HEK293 (cell line): Measurements from ENCODE around the gene DKKL1.

ENCODE experiments used
- CTCF ChIA-PET: fragments of 350-600 bp; formaldehyde crosslinking; extraction: SDS; loops from one replicate; lab custom pipeline; 2021; ENCODE audit warnings: antibody characterized with exemption; lab: Yijun Ruan, JAX
- POLR2A ChIA-PET: fragments of 300-600 bp; formaldehyde crosslinking; extraction: SDS; loops from one replicate; lab custom pipeline; 2020; ENCODE audit warnings: antibody characterized with exemption, inconsistent platforms; lab: Yijun Ruan, JAX
- H3K27ac ChIP-seq: fragments of 200-500 bp; sonication (Bioruptor generic); 2 replicates; pipeline ENCODE4 v1.5.1; 2014; ENCODE audit warnings: low read depth, low read length, control low read depth, inconsistent platforms; ENCODE audit errors: extremely low read depth
- H3K36me3 ChIP-seq, 2 experiments: fragments of 200-500 bp in 1 of 2; sonication (Bioruptor generic) in 1 of 2; 1 replicate in 1 of 2; 2 replicates in 1 of 2; pipeline ENCODE4 v1.5.1; 2014 to 2017; ENCODE audit warnings: inconsistent platforms in 2 of 2, low read length in 2 of 2; ENCODE audit not compliant: control insufficient read depth in 2 of 2, insufficient read depth in 1 of 2
- H3K4me1 ChIP-seq: fragments of 200-500 bp; sonication (Bioruptor generic); 2 replicates; pipeline ENCODE4 v1.5.1; 2014; ENCODE audit warnings: mild to moderate bottlenecking, low read length, inconsistent platforms; ENCODE audit not compliant: control insufficient read depth, insufficient read depth
- H3K4me3 ChIP-seq: 2 replicates; pipeline ENCODE4 v1.5.1; 2011; ENCODE audit warnings: low read depth, mild to moderate bottlenecking, control low read depth, low read length, moderate library complexity
- H3K9me3 ChIP-seq: fragments of 200-500 bp; sonication (Bioruptor generic); 2 replicates; pipeline ENCODE4 v1.5.1; 2014; ENCODE audit warnings: low read depth, low read length, inconsistent platforms; ENCODE audit not compliant: control insufficient read depth, insufficient read depth
- ATF2 ChIP-seq: fragments of 450-650 bp; formaldehyde crosslinking; IDR thresholded peaks from 2 replicates; pipeline ENCODE4 v1.5.1; 2016; ENCODE audit warnings: missing biosample characterization, missing genetic modification characterization, low read depth
- FEZF1 ChIP-seq: fragments of 450-650 bp; formaldehyde crosslinking; IDR thresholded peaks from 2 replicates; pipeline ENCODE4 v1.5.1; 2016; ENCODE audit warnings: missing biosample characterization, missing genetic modification characterization
- GLIS1 ChIP-seq: fragments of 450-650 bp; formaldehyde crosslinking; IDR thresholded peaks from 2 replicates; pipeline ENCODE4 v1.5.1; 2016; ENCODE audit warnings: missing biosample characterization, missing genetic modification characterization
- IKZF3 ChIP-seq: fragments of 450-650 bp; IDR thresholded peaks from 2 replicates; pipeline ENCODE4 v1.5.0; 2018; ENCODE audit warnings: missing biosample characterization, mild to moderate bottlenecking, missing genetic modification characterization, moderate library complexity
- KLF1 ChIP-seq: fragments of 450-650 bp; formaldehyde crosslinking; IDR thresholded peaks from 2 replicates; pipeline ENCODE4 v1.5.1; 2016; ENCODE audit warnings: missing biosample characterization, missing genetic modification characterization
- KLF16 ChIP-seq: fragments of 450-650 bp; formaldehyde crosslinking; IDR thresholded peaks from 2 replicates; pipeline ENCODE4 v1.5.1; 2017; ENCODE audit warnings: missing biosample characterization, missing genetic modification characterization
- PRDM1 ChIP-seq: fragments of 450-650 bp; formaldehyde crosslinking; IDR thresholded peaks from 2 replicates; pipeline ENCODE4; 2016; ENCODE audit warnings: missing biosample characterization, missing genetic modification characterization
- PRDM10 ChIP-seq: fragments of 450-650 bp; formaldehyde crosslinking; IDR thresholded peaks from 2 replicates; pipeline ENCODE4 v1.5.1; 2016; ENCODE audit warnings: missing biosample characterization, missing genetic modification characterization
- SALL2 ChIP-seq: fragments of 450-650 bp; formaldehyde crosslinking; IDR thresholded peaks from 2 replicates; pipeline ENCODE4 v1.5.0; 2017; ENCODE audit warnings: missing biosample characterization, mild to moderate bottlenecking, missing genetic modification characterization, borderline replicate concordance
- SCRT2 ChIP-seq: fragments of 450-650 bp; formaldehyde crosslinking; IDR thresholded peaks from 2 replicates; pipeline ENCODE4 v1.5.1; 2016; ENCODE audit warnings: missing biosample characterization, missing genetic modification characterization
- SP7 ChIP-seq: fragments of 450-650 bp; formaldehyde crosslinking; IDR thresholded peaks from 2 replicates; pipeline ENCODE4 v1.5.1; 2016; ENCODE audit warnings: missing biosample characterization, missing genetic modification characterization
- ZBTB17 ChIP-seq: fragments of 450-650 bp; formaldehyde crosslinking; IDR thresholded peaks from 2 replicates; pipeline ENCODE4 v1.5.1; 2016; ENCODE audit warnings: missing biosample characterization, missing genetic modification characterization
- ZFP69B ChIP-seq: fragments of 450-650 bp; formaldehyde crosslinking; IDR thresholded peaks from 2 replicates; pipeline ENCODE4 v1.5.1; 2016; ENCODE audit warnings: missing biosample characterization, missing genetic modification characterization
- ZNF148 ChIP-seq: fragments of 450-650 bp; formaldehyde crosslinking; IDR thresholded peaks from 2 replicates; pipeline ENCODE4 v1.5.0; 2017; ENCODE audit warnings: missing biosample characterization, missing genetic modification characterization, borderline replicate concordance
- ZNF2 ChIP-seq: fragments of 450-650 bp; formaldehyde crosslinking; IDR thresholded peaks from 2 replicates; pipeline ENCODE4 v1.5.1; 2016; ENCODE audit warnings: missing biosample characterization, missing genetic modification characterization
- ZNF248 ChIP-seq: fragments of 450-650 bp; formaldehyde crosslinking; IDR thresholded peaks from 2 replicates; pipeline ENCODE4 v1.5.1; 2017; ENCODE audit warnings: missing biosample characterization, missing genetic modification characterization
- ZNF335 ChIP-seq: fragments of 450-650 bp; formaldehyde crosslinking; conservative IDR thresholded peaks from 2 replicates; pipeline ENCODE4 v1.5.1; 2016; ENCODE audit warnings: missing biosample characterization, missing genetic modification characterization
- ZNF362 ChIP-seq: fragments of 450-650 bp; formaldehyde crosslinking; IDR thresholded peaks from 2 replicates; pipeline ENCODE4 v1.5.1; 2016; ENCODE audit warnings: missing biosample characterization, missing genetic modification characterization
- ZNF391 ChIP-seq: fragments of 450-650 bp; formaldehyde crosslinking; IDR thresholded peaks from 2 replicates; pipeline ENCODE4 v1.5.1; 2016; ENCODE audit warnings: low read depth, missing biosample characterization, missing genetic modification characterization, borderline replicate concordance
- ZNF394 ChIP-seq: fragments of 450-650 bp; formaldehyde crosslinking; IDR thresholded peaks from 2 replicates; pipeline ENCODE4 v1.5.1; 2016; ENCODE audit warnings: missing biosample characterization, missing genetic modification characterization, mild to moderate bottlenecking, moderate library complexity, borderline replicate concordance
- ZNF529 ChIP-seq: fragments of 450-650 bp; formaldehyde crosslinking; IDR thresholded peaks from 2 replicates; pipeline ENCODE4 v1.5.1; 2017; ENCODE audit warnings: missing genetic modification characterization, missing biosample characterization; ENCODE audit not compliant: insufficient replicate concordance
- ZNF623 ChIP-seq: fragments of 450-650 bp; formaldehyde crosslinking; IDR thresholded peaks from 2 replicates; pipeline ENCODE4 v1.5.1; 2016; ENCODE audit warnings: missing biosample characterization, missing genetic modification characterization
- ZNF639 ChIP-seq: fragments of 450-650 bp; formaldehyde crosslinking; IDR thresholded peaks from 2 replicates; pipeline ENCODE4 v1.5.1; 2016; ENCODE audit warnings: missing biosample characterization, missing genetic modification characterization
- ZNF654 ChIP-seq: fragments of 450-650 bp; formaldehyde crosslinking; IDR thresholded peaks from 2 replicates; pipeline ENCODE4 v1.5.1; 2016; ENCODE audit warnings: low read depth, missing biosample characterization, missing genetic modification characterization
- ZNF660 ChIP-seq: fragments of 450-650 bp; IDR thresholded peaks from 2 replicates; pipeline ENCODE4 v1.5.1; 2018; ENCODE audit warnings: missing biosample characterization, mild to moderate bottlenecking, missing genetic modification characterization
- ZNF701 ChIP-seq: fragments of 450-650 bp; formaldehyde crosslinking; IDR thresholded peaks from 2 replicates; pipeline ENCODE4 v1.5.1; 2016; ENCODE audit warnings: missing biosample characterization, missing genetic modification characterization
- ZSCAN30 ChIP-seq: fragments of 450-650 bp; IDR thresholded peaks from 2 replicates; pipeline ENCODE4 v1.5.1; 2018; ENCODE audit warnings: missing biosample characterization, mild to moderate bottlenecking, missing genetic modification characterization, moderate library complexity

The DKKL1 gene

GRCh38 chr19:49391581-49392399 is 28.1 kb downstream of the DKKL1 start:
- POLR2A ChIA-PET = interaction anchor here (0.6 to 1.8 kb wide), 9 partner anchors 11 to 177 kb away, joined by 3 to 9 read pairs (median 4); partner anchors contain the start of genes ALDH16A1 and PIH1D1
- no peaks in the 10 kb centered on the region for H3K9me3 ChIP-seq
- H3K4me1 ChIP-seq = no peaks in the 10 kb centered on the region
- CTCF ChIA-PET = interaction anchor here (0.5 to 5.0 kb wide), 37 partner anchors 8 to 701 kb away, joined by 3 to 59 read pairs (median 5); partner anchors contain the start of genes FLT3LG, GFY, PIH1D1 and SLC17A7
- no peaks in the 10 kb centered on the region for H3K36me3 ChIP-seq
- no peak overlapping the region for H3K27ac ChIP-seq
- no peak overlapping the region for H3K4me3 ChIP-seq
- no peak for TF ChIP-seq KLF1 (tag by site-specific recombination)
- TF ChIP-seq ZBTB17 = peak; percentile 86
- peak; percentile 26; the same call in 1 of the 2 replicates for TF ChIP-seq SP7 (tag by site-specific recombination)
- no peak for TF ChIP-seq FEZF1 (tag by site-specific recombination)
- peak; percentile 14; the same call in 1 of the 2 replicates for TF ChIP-seq ZNF394 (tag by site-specific recombination)
- TF ChIP-seq ZNF362 = no peak
- TF ChIP-seq ZNF623 (tag by site-specific recombination) = no peak
- TF ChIP-seq ZNF639 = no peak
- peak; percentile 44; the same call in 1 of the 2 replicates for TF ChIP-seq ZNF660
- TF ChIP-seq ZNF654 (tag by site-specific recombination) = peak; percentile 96
- TF ChIP-seq ZNF529 (tag by site-specific recombination) = no peak
- no peak for TF ChIP-seq ZNF701 (tag by site-specific recombination)
- peak; percentile 89 for TF ChIP-seq PRDM1 (tag by site-specific recombination)
- TF ChIP-seq ZNF2 (tag by site-specific recombination) = peak; percentile 75
- peak; percentile 96 for TF ChIP-seq ZNF335 (tag by site-specific recombination)
- TF ChIP-seq ZNF248 (tag by site-specific recombination) = 0 out of 2 replicates have a peak, but pooled peaks have one; percentile 38
- TF ChIP-seq KLF16 (tag by site-specific recombination) = no peak; the same call in 1 of the 2 replicates
- 0 out of 2 replicates have a peak, but pooled peaks have one; percentile 29 for TF ChIP-seq ZSCAN30 (tag by site-specific recombination)
- TF ChIP-seq ZNF148 (tag by site-specific recombination) = 0 out of 2 replicates have a peak, but pooled peaks have one; percentile 42
- peak; percentile 37; the same call in 1 of the 2 replicates for TF ChIP-seq IKZF3
- no peak for TF ChIP-seq SCRT2
- TF ChIP-seq ATF2 (tag by site-specific recombination) = no peak
- 0 out of 2 replicates have a peak, but pooled peaks have one; percentile 8 for TF ChIP-seq PRDM10 (tag by site-specific recombination)
- TF ChIP-seq ZFP69B = peak; percentile 52; the same call in 1 of the 2 replicates
- peak; percentile 21; the same call in 1 of the 2 replicates for TF ChIP-seq GLIS1 (tag by site-specific recombination)
- TF ChIP-seq ZNF391 (tag by site-specific recombination) = peak; percentile 56; the same call in 1 of the 2 replicates
- TF ChIP-seq SALL2 = no peak
